ENCODE results near the gene CD207. TPM values are rescaled to one million over a fixed set of nuclear protein-coding genes. Genes with fewer than 3 reads are reported as not detected.

Gene CD207
- total RNA-seq, 1 experiment from 2014 or later, result not detected

GRCh38 chr2:70807102-70807827 is 28.4 kb downstream of the CD207 start:
- H3K27me3 Mint-ChIP-seq (ENCODE audit: insufficient read depth, unreplicated experiment), result peaks cover 35% of the 10 kb centered on the region

DNA sequence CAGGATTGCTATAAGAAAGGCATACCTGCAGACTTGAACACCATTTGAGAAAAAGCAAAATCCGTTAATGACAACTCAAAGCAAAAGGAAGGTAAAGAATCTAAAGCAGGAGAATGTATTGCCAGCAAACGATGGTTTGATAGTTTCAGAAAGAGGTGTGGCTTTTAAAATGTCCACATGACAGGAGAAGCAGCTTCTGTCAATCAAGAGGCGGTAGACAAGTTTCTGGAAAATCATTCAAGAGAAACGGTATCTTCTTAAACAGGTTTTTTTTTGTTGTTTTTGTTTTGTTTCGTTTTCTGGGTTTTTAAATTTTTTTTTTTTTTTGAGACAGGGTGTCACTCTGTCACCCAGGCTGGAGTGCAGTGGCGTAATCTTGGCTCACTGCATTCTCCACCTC is 29.0 kb downstream of the CD207 start:
- no peaks in the 10 kb centered on the region for H3K36me3 Mint-ChIP-seq (ENCODE audit: insufficient read depth, unreplicated experiment)
- peaks cover 35% of the 10 kb centered on the region for H3K27me3 Mint-ChIP-seq (ENCODE audit: insufficient read depth, unreplicated experiment)
- no peak for TF ChIP-seq CTCF (IDR thresholded peaks at IDR 0.05; ENCODE audit: unreplicated experiment)
- ChIA-PET CTCF (interaction anchor here (0.7 to 1.3 kb wide), 3 partner anchors 17 to 504 kb away, joined by 4 to 5 read pairs (median 4); no protein-coding TSS in a partner anchor), POLR2A (no interaction called here)
- H3K9me3 Mint-ChIP-seq (ENCODE audit: unreplicated experiment), result no peaks in the 10 kb centered on the region
- intact Hi-C loops (cut with micrococcal nuclease), result no loop called here
- H3K27ac Mint-ChIP-seq (ENCODE audit: low read depth, unreplicated experiment), result no peak overlapping the region
- H3K4me3 Mint-ChIP-seq (ENCODE audit: unreplicated experiment), result no peak overlapping the region
- H3K4me1 Mint-ChIP-seq (ENCODE audit: insufficient read depth, unreplicated experiment), result no peaks in the 10 kb centered on the region
- no TSS peak for BruUV-seq (replicated peaks)
- no peak for DNase-seq (ENCODE audit: unreplicated experiment)

More at GRCh38 chr2:70807102-70807827, 28.4 kb downstream of the CD207 start:
- ChIA-PET CTCF (interaction anchor here (1.1 to 1.3 kb wide), 2 partner anchors 18 to 505 kb away, joined by 4 to 5 read pairs; no protein-coding TSS in a partner anchor), POLR2A (no interaction called here)
- no TSS peak for BruUV-seq (replicated peaks)
- Mint-ChIP-seq H3K27ac (ENCODE audit: low read depth, unreplicated experiment) (no peak overlapping the region), H3K4me1 (ENCODE audit: insufficient read depth, unreplicated experiment) (no peaks in the 10 kb centered on the region), H3K36me3 (ENCODE audit: insufficient read depth, unreplicated experiment) (no peaks in the 10 kb centered on the region), H3K4me3 (ENCODE audit: unreplicated experiment) (no peak overlapping the region), H3K9me3 (ENCODE audit: unreplicated experiment) (no peaks in the 10 kb centered on the region)
- no peak for TF ChIP-seq CTCF (IDR thresholded peaks at IDR 0.05; ENCODE audit: unreplicated experiment)
- intact Hi-C loops (cut with micrococcal nuclease), result no loop called here
- no peak for DNase-seq (ENCODE audit: unreplicated experiment)

DNA sequence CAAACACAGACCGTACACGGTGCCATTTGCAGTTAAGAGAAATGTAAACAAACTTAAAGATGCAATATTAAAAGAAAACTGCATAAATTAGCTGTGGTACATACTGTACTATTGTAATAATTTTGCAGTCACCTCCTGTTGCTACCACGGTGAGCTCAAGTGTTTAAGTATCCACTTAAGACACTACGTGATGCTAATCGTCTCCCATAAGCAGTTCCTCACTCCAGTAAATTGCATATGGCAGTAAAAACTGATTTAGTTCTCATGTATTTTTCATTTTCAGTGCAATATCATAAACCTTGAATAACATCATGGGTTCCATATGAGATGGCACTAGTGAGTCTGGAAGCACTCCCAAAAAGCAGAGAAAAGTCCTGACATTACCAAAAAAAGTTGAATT is 29.6 kb downstream of the CD207 start:
- no peak for DNase-seq (ENCODE audit: unreplicated experiment)
- no peak overlapping the region for H3K27ac Mint-ChIP-seq (ENCODE audit: low read depth, unreplicated experiment)
- H3K4me1 Mint-ChIP-seq (ENCODE audit: insufficient read depth, unreplicated experiment), result no peaks in the 10 kb centered on the region
- peaks cover 41% of the 10 kb centered on the region for H3K27me3 Mint-ChIP-seq (ENCODE audit: insufficient read depth, unreplicated experiment)
- ChIA-PET POLR2A (no interaction called here), CTCF (interaction anchor here (0.6 kb wide), 1 partner anchor 9 kb away, joined by 4 read pairs; no protein-coding TSS in a partner anchor)
- no peaks in the 10 kb centered on the region for H3K9me3 Mint-ChIP-seq (ENCODE audit: unreplicated experiment)
- no peaks in the 10 kb centered on the region for H3K36me3 Mint-ChIP-seq (ENCODE audit: insufficient read depth, unreplicated experiment)
- TF ChIP-seq CTCF (IDR thresholded peaks at IDR 0.05; ENCODE audit: unreplicated experiment), result no peak
- H3K4me3 Mint-ChIP-seq (ENCODE audit: unreplicated experiment), result no peak overlapping the region
- no TSS peak for BruUV-seq (replicated peaks)
- intact Hi-C loops (cut with micrococcal nuclease), result no loop called here

GRCh38 chr2:70801607-70802263 is 33.9 kb downstream of the CD207 start:
- no TSS peak for BruUV-seq (replicated peaks)
- no peak for TF ChIP-seq CTCF (IDR thresholded peaks at IDR 0.05; ENCODE audit: unreplicated experiment)
- ChIA-PET CTCF (no interaction called here), POLR2A (interaction anchor here (0.6 kb wide), 1 partner anchor 97 kb away, joined by 3 read pairs; no protein-coding TSS in a partner anchor)
- Mint-ChIP-seq H3K4me1 (ENCODE audit: insufficient read depth, unreplicated experiment) (no peaks in the 10 kb centered on the region), H3K27me3 (ENCODE audit: insufficient read depth, unreplicated experiment) (peaks cover 35% of the 10 kb centered on the region), H3K4me3 (ENCODE audit: unreplicated experiment) (no peak overlapping the region), H3K36me3 (ENCODE audit: insufficient read depth, unreplicated experiment) (no peaks in the 10 kb centered on the region), H3K9me3 (ENCODE audit: unreplicated experiment) (peaks cover 10% of the 10 kb centered on the region), H3K27ac (ENCODE audit: low read depth, unreplicated experiment) (no peak overlapping the region)
- intact Hi-C loops (cut with micrococcal nuclease), result no loop called here
- DNase-seq (ENCODE audit: unreplicated experiment), result no peak

Measured in MCF 10A (cell line).